ENCODE results near the gene IZUMO1.

DNA sequence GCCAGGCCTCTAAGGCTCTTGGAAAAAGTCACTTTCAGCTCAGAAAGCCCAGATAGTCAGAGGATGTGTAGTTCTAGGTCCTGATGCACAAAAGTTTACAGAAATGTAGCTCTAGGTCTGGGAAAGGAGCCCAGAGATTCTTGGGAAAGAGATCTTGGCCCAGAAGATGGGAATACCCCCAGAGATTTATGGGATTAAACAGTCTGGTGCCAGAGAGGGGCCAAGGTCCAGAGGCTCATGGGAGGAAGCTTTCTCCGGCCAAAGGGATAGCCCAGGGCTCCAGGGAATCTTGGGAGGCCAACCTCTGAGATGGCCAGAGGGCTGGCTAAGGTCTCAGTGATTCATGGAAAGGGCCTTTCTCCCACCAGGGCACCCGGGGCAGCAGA, 49.0 kb upstream of the IZUMO1 start:
- TF ChIP-seq, protein P1, sequence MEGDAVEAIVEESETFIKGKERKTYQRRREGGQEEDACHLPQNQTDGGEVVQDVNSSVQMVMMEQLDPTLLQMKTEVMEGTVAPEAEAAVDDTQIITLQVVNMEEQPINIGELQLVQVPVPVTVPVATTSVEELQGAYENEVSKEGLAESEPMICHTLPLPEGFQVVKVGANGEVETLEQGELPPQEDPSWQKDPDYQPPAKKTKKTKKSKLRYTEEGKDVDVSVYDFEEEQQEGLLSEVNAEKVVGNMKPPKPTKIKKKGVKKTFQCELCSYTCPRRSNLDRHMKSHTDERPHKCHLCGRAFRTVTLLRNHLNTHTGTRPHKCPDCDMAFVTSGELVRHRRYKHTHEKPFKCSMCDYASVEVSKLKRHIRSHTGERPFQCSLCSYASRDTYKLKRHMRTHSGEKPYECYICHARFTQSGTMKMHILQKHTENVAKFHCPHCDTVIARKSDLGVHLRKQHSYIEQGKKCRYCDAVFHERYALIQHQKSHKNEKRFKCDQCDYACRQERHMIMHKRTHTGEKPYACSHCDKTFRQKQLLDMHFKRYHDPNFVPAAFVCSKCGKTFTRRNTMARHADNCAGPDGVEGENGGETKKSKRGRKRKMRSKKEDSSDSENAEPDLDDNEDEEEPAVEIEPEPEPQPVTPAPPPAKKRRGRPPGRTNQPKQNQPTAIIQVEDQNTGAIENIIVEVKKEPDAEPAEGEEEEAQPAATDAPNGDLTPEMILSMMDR (IDR thresholded peaks at IDR 0.05) = no peak
- TF ChIP-seq POLR2A (IDR thresholded peaks at IDR 0.05) = no peak

Data from breast epithelium (tissue), 3 donors.